IMR-90 (cell line): ENCODE data around the gene RAB15. TPM values are rescaled to one million over a fixed set of nuclear protein-coding genes. Genes with fewer than 3 reads are reported as not detected.

Experiments
- ATAC-seq: fragments of 200-7000 bp; cut with Tn5 transposase; 2 replicates; pipeline ENCODE4 v1.9.1; 2020; ENCODE audit warnings: low read depth, mild to moderate bottlenecking, moderate library complexity
- BruUV-seq: library from RNA; stranded (reverse); fragments of 400-500 nt; replicated peaks from 2 replicates; lab custom pipeline; 2021; lab: Mats Ljungman, UMichigan
- CTCF ChIA-PET: fragments of 300-600 bp; formaldehyde crosslinking; extraction: SDS; loops from one replicate; lab custom pipeline; 2021; ENCODE audit warnings: antibody characterized with exemption; lab: Yijun Ruan, JAX
- POLR2A ChIA-PET: fragments of 300-600 bp; sonication (Branson Sonifier 250); formaldehyde crosslinking; loops from one replicate; lab custom pipeline; 2022; ENCODE audit warnings: antibody characterized with exemption; ENCODE audit not compliant: unreplicated experiment; lab: Charles Lee
- DNase-seq: peaks from one replicate; pipeline ENCODE4 v3.0.0; 2013
- H2AFZ ChIP-seq: replicated peaks from 2 replicates; pipeline ENCODE3; 2013; ENCODE audit warnings: low read length, mild to moderate bottlenecking; ENCODE audit not compliant: poor library complexity
- H2AK5ac ChIP-seq: 2 replicates; pipeline ENCODE4 v1.6.1; 2013; ENCODE audit warnings: low read depth, low read length, inconsistent platforms
- H2AK9ac ChIP-seq: replicated peaks from 2 replicates; pipeline ENCODE3; 2013; ENCODE audit warnings: mild to moderate bottlenecking, low read depth, low read length, moderate library complexity; ENCODE audit not compliant: poor library complexity
- H2BK120ac ChIP-seq: 2 replicates; pipeline ENCODE4 v1.6.1; 2013; ENCODE audit warnings: low read depth, low read length, inconsistent platforms
- H2BK15ac ChIP-seq: 3 replicates; pipeline ENCODE4 v1.6.1; 2013; ENCODE audit warnings: low read depth, low read length, inconsistent platforms
- H2BK20ac ChIP-seq: 2 replicates; pipeline ENCODE4 v1.6.1; 2013; ENCODE audit warnings: low read depth, mild to moderate bottlenecking, inconsistent platforms, low read length, moderate library complexity
- H2BK5ac ChIP-seq: 2 replicates; pipeline ENCODE4 v1.6.1; 2013; ENCODE audit warnings: mild to moderate bottlenecking, low read depth, low read length, inconsistent platforms; ENCODE audit not compliant: poor library complexity, severe bottlenecking
- H3K14ac ChIP-seq: replicated peaks from 2 replicates; pipeline ENCODE4 v1.6.1; 2013; ENCODE audit warnings: low read depth, low read length, inconsistent platforms
- H3K18ac ChIP-seq: 2 replicates; pipeline ENCODE4 v1.6.1; 2013; ENCODE audit warnings: low read depth, low read length, control low read depth
- H3K23ac ChIP-seq: 2 replicates; pipeline ENCODE4 v1.6.1; 2013; ENCODE audit warnings: low read depth, low read length, inconsistent platforms
- H3K27ac ChIP-seq: 2 replicates; pipeline ENCODE4 v1.5.1; 2013; ENCODE audit warnings: mild to moderate bottlenecking, control low read depth, low read length; ENCODE audit not compliant: insufficient read depth
- H3K27me3 ChIP-seq: 2 replicates; pipeline ENCODE4 v1.6.1; 2013; ENCODE audit warnings: low read length; ENCODE audit not compliant: control insufficient read depth, insufficient read depth
- H3K36me3 ChIP-seq: 2 replicates; pipeline ENCODE4 v1.6.1; 2013; ENCODE audit warnings: low read length, mixed read lengths; ENCODE audit not compliant: control insufficient read depth, insufficient read depth
- H3K4ac ChIP-seq: 2 replicates; pipeline ENCODE4 v1.6.1; 2013; ENCODE audit warnings: low read depth, low read length, inconsistent platforms
- H3K4me1 ChIP-seq: 2 replicates; pipeline ENCODE4 v1.6.1; 2013; ENCODE audit warnings: low read length, mixed read lengths; ENCODE audit not compliant: control insufficient read depth, insufficient read depth
- H3K4me2 ChIP-seq: 2 replicates; pipeline ENCODE4 v1.6.1; 2013; ENCODE audit warnings: low read depth, mild to moderate bottlenecking, control low read depth, low read length, moderate library complexity
- H3K4me3 ChIP-seq: 2 replicates; pipeline ENCODE4 v1.5.1; 2013; ENCODE audit warnings: low read depth, mild to moderate bottlenecking, control low read depth, low read length, moderate library complexity; ENCODE audit not compliant: insufficient read depth
- H3K56ac ChIP-seq: 2 replicates; pipeline ENCODE4 v1.6.1; 2013; ENCODE audit warnings: low read length, inconsistent platforms; ENCODE audit not compliant: insufficient read depth; ENCODE audit errors: extremely low read depth
- H3K79me1 ChIP-seq, 2 experiments: 2 replicates each; pipeline ENCODE4 v1.6.1; 2013; ENCODE audit warnings: low read length in 2 of 2, inconsistent platforms in 1 of 2, low read depth in 1 of 2
- H3K9ac ChIP-seq: 2 replicates; pipeline ENCODE4 v1.6.1; 2013; ENCODE audit warnings: low read depth, low read length, control low read depth
- H3K9me1 ChIP-seq: 2 replicates; pipeline ENCODE4 v1.6.1; 2013; ENCODE audit warnings: low read length, inconsistent platforms; ENCODE audit not compliant: insufficient read depth
- H3K9me3 ChIP-seq: 2 replicates; pipeline ENCODE4 v1.6.1; 2013; ENCODE audit warnings: low read length; ENCODE audit not compliant: control insufficient read depth, insufficient read depth
- H4K20me1 ChIP-seq: 2 replicates; pipeline ENCODE4 v1.6.1; 2013; ENCODE audit warnings: low read length, inconsistent platforms; ENCODE audit not compliant: insufficient read depth
- H4K5ac ChIP-seq: 2 replicates; pipeline ENCODE4 v1.6.1; 2013; ENCODE audit warnings: mild to moderate bottlenecking, low read depth, low read length, control low read depth
- H4K8ac ChIP-seq, 2 experiments: 2 replicates each; pipeline ENCODE4 v1.6.1; 2013; ENCODE audit warnings: low read depth in 2 of 2, low read length in 2 of 2, control low read depth in 1 of 2, inconsistent platforms in 1 of 2
- H4K91ac ChIP-seq: 2 replicates; pipeline ENCODE4 v1.6.1; 2013; ENCODE audit warnings: low read depth, low read length, inconsistent platforms; ENCODE audit not compliant: insufficient read depth
- BHLHE40 ChIP-seq: fragments of 150-350 bp; IDR thresholded peaks from 2 replicates; pipeline ENCODE4 v1.6.1; 2016; ENCODE audit warnings: mild to moderate bottlenecking, low read depth, low read length
- CEBPB ChIP-seq: IDR thresholded peaks from 2 replicates; pipeline ENCODE4 v1.6.1; 2012; ENCODE audit warnings: low read depth, low read length, improper control_type of control experiment
- CHD1 ChIP-seq: IDR thresholded peaks from 2 replicates; pipeline ENCODE4 v1.6.1; 2012; ENCODE audit warnings: low read depth, low read length, improper control_type of control experiment
- FOS ChIP-seq: fragments of 150-350 bp; IDR thresholded peaks from 2 replicates; pipeline ENCODE4 v1.6.1; 2016; ENCODE audit warnings: low read depth, low read length
- MAFK ChIP-seq: IDR thresholded peaks from 2 replicates; pipeline ENCODE4 v1.6.1; 2012; ENCODE audit warnings: low read depth, low read length, improper control_type of control experiment
- MXI1 ChIP-seq: IDR thresholded peaks from 2 replicates; pipeline ENCODE4 v1.6.1; 2012; ENCODE audit warnings: low read depth, mild to moderate bottlenecking, low read length, moderate library complexity, borderline replicate concordance
- POLR2A ChIP-seq: IDR thresholded peaks from 2 replicates; pipeline ENCODE4 v1.6.1; 2012; ENCODE audit warnings: mild to moderate bottlenecking, low read depth, low read length
- RAD21 ChIP-seq: IDR thresholded peaks from 2 replicates; pipeline ENCODE4 v1.6.1; 2012; ENCODE audit warnings: low read length, improper control_type of control experiment
- RFX5 ChIP-seq: IDR thresholded peaks from 2 replicates; pipeline ENCODE4 v1.8.0; 2012; ENCODE audit warnings: low read depth, mild to moderate bottlenecking, low read length, moderate library complexity
- SMC3 ChIP-seq: fragments of 150-350 bp; IDR thresholded peaks from 2 replicates; pipeline ENCODE4 v1.6.1; 2016; ENCODE audit warnings: low read depth, mild to moderate bottlenecking, antibody characterized with exemption, low read length, moderate library complexity
- WGBS, 2 experiments: methylation state at CpG; one replicate each; pipeline versions ENCODE4 v1.1.5 to v1.1.7; 2013; ENCODE audit warnings: missing lambda C conversion rate in 2 of 2; ENCODE audit not compliant: insufficient read length in 1 of 2; ENCODE audit errors: extremely low coverage in 2 of 2; 5-methylcytosine and 5-hydroxymethylcytosine counted together
- dilution Hi-C: fragments of 300-500 bp; cut with HindIII; formaldehyde crosslinking; loops from one replicate; pipeline ENCODE4 v1.14.3; 2018; ENCODE audit warnings: low sequenced_read_pairs; ENCODE audit not compliant: unreplicated experiment
- in situ Hi-C: fragments of 300-500 bp; cut with MboI; formaldehyde crosslinking; loops from 3 replicates; pipeline ENCODE4 v1.14.3; 2019; ENCODE audit warnings: low sequenced_read_pairs, inconsistent platforms, mixed read lengths
- intact Hi-C: fragments of 100-400 bp; cut with micrococcal nuclease; formaldehyde crosslinking; loops from 2 replicates; pipeline ENCODE4 v1.10.0; 2022
- polyA plus RNA-seq, 3 experiments: library from polyadenylated mRNA; depleted of rRNA; stranded (reverse); fragments of >200 nt; gene quantifications; 2 replicates each; pipeline ENCODE4 v1.2.3, GENCODE V29; 2012; ENCODE audit warnings: low replicate concordance in 1 of 3
- total RNA-seq: library from RNA; depleted of rRNA; stranded (reverse); fragments of >200 nt; gene quantifications from 2 replicates; pipeline ENCODE4 v1.2.3, GENCODE V29; 2012
- TF ChIP-seq, protein P1 (sequence below): fragments of 150-350 bp; IDR thresholded peaks from 2 replicates; pipeline ENCODE4 v1.6.1; 2017; ENCODE audit warnings: mild to moderate bottlenecking, antibody characterized with exemption, low read length, low read depth
- TF ChIP-seq, protein P2 (sequence below): conservative IDR thresholded peaks from 2 replicates; pipeline ENCODE4 v1.5.1; 2012; ENCODE audit warnings: mild to moderate bottlenecking, low read depth, low read length, improper control_type of control experiment

Gene RAB15
- total and polyA plus RNA-seq, 2 of the 4 experiments (the other 2 are of a cell fraction): 3.4 to 7.8 TPM

DNA sequence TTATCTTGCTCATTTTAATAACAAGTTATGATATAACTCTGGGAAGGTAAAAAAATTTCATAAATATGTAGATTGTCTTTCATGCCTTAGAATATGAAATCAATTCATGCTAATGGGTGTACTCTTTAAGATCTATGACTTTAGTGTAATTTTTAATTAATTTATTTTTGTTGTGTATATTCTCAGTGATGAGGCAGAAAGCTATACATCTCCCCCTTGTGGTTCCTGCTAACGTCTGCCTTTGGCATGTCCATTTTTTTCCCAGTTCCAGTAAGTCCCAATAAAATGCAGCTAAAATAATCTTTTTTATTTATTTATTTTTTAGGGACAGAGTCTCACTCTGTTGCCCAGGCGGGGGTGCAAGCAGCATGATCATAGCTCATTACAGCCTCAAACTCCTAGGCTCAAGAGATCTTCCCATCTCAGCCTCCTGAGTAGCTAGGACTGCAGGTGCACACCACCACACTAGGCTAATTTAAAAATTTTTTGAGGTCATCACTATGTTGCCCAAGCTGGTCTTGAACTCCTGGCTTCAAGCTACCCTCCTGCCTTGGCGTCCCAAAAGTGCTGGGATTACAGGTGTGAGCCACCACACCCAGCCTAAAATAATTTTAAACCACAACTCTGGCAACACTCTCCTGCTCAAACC, 61.2 kb downstream of the RAB15 start:
- Histone ChIP-seq H4K5ac (no peak overlapping the region), H3K9me1 (peaks cover 8% of the 10 kb centered on the region; the same call in 1 of the 2 replicates), H3K9me3 (no peaks in the 10 kb centered on the region), H4K91ac (no peak overlapping the region), H3K56ac (no peak overlapping the region), H2BK120ac (no peak overlapping the region), H3K14ac (no peak overlapping the region), H2AK5ac (no peak overlapping the region), H3K4me2 (no peak overlapping the region), H3K9ac (no peak overlapping the region), H3K27me3 (peaks cover 9% of the 10 kb centered on the region), H3K18ac (no peak overlapping the region), H2BK5ac (no peak overlapping the region), H4K8ac (no peak overlapping the region), H3K4ac (no peak overlapping the region), H3K23ac (no peak overlapping the region), H2BK20ac (no peak overlapping the region), H3K4me1 (no peaks in the 10 kb centered on the region), H3K27ac (no peak overlapping the region), H4K20me1 (0 out of 2 replicates have a peak, but pooled peaks cover 5% of the 10 kb centered on the region), H3K4me3 (no peak overlapping the region), H2BK15ac (no peak overlapping the region), H2AFZ (no peak overlapping the region), H3K79me1 (peaks cover 11 to 15% of the 10 kb centered on the region in 2 experiments), H2AK9ac (no peak overlapping the region), H3K36me3 (no peaks in the 10 kb centered on the region)
- ChIA-PET POLR2A (no interaction called here), CTCF (interaction anchor here (0.5 to 1.1 kb wide), 8 partner anchors 14 to 1354 kb away, joined by 3 to 13 read pairs (median 4); no protein-coding TSS in a partner anchor)
- BruUV-seq: no TSS peak
- intact Hi-C loops (loop anchor here (5.0 kb wide), 1 partner anchor 71 kb away; no protein-coding TSS in a partner anchor), dilution Hi-C loops (no loop called here), in situ Hi-C loops (loop anchor here (25.0 kb wide), 1 partner anchor 374 kb away; the partner anchor contains the start of genes HSPA2 and PPP1R36)
- ATAC-seq: no peak
- DNase-seq: peak; percentile 55
- WGBS, 2 experiments: 0% methylated on average over 1 of the region's 3 CpGs; no CpG with 5 or more reads in 1 of the 2 experiments
- TF ChIP-seq RFX5: no peak
- no peak for TF ChIP-seq POLR2A
- no peak for TF ChIP-seq MAFK
- TF ChIP-seq SMC3: peak; percentile 62
- no peak for TF ChIP-seq BHLHE40
- peak; percentile 61 for TF ChIP-seq RAD21
- no peak for TF ChIP-seq MXI1
- TF ChIP-seq, protein P1, sequence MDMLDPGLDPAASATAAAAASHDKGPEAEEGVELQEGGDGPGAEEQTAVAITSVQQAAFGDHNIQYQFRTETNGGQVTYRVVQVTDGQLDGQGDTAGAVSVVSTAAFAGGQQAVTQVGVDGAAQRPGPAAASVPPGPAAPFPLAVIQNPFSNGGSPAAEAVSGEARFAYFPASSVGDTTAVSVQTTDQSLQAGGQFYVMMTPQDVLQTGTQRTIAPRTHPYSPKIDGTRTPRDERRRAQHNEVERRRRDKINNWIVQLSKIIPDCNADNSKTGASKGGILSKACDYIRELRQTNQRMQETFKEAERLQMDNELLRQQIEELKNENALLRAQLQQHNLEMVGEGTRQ: no peak
- no peak for TF ChIP-seq CEBPB
- no peak for TF ChIP-seq CHD1
- TF ChIP-seq FOS: no peak
- TF ChIP-seq, protein P2, sequence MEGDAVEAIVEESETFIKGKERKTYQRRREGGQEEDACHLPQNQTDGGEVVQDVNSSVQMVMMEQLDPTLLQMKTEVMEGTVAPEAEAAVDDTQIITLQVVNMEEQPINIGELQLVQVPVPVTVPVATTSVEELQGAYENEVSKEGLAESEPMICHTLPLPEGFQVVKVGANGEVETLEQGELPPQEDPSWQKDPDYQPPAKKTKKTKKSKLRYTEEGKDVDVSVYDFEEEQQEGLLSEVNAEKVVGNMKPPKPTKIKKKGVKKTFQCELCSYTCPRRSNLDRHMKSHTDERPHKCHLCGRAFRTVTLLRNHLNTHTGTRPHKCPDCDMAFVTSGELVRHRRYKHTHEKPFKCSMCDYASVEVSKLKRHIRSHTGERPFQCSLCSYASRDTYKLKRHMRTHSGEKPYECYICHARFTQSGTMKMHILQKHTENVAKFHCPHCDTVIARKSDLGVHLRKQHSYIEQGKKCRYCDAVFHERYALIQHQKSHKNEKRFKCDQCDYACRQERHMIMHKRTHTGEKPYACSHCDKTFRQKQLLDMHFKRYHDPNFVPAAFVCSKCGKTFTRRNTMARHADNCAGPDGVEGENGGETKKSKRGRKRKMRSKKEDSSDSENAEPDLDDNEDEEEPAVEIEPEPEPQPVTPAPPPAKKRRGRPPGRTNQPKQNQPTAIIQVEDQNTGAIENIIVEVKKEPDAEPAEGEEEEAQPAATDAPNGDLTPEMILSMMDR: peak; percentile 79
